ENCODE data around the gene GRPEL1. TPM values are rescaled to one million over a fixed set of nuclear protein-coding genes. Genes with fewer than 3 reads are reported as not detected.

The GRPEL1 gene
- total and polyA plus RNA-seq, 10 of the 15 experiments (the other 5 are each of a cell fraction or from before 2014, with no cell fraction given), result 30.8 to 119 (median 67.6) TPM

- TF ChIP-seq SUZ12 (IDR thresholded peaks at IDR 0.05; ENCODE audit: unreplicated experiment) (no peak), NKRF (conservative IDR thresholded peaks at IDR 0.05) (no peak), MEF2A (IDR thresholded peaks at IDR 0.05; ENCODE audit: insufficient read depth, low read depth, low read length) (no peak), RELA (IDR thresholded peaks at IDR 0.05; ENCODE audit: borderline replicate concordance, partially characterized antibody) (no peak), RAD21 (IDR thresholded peaks at IDR 0.05; ENCODE audit: insufficient read depth, low read depth, low read length) (no peak)
- TSS peak; percentile 2 for BruUV-seq (replicated peaks)
- Histone ChIP-seq H2AFZ (ENCODE audit: control insufficient read depth, low read depth, low read length) (no peak overlapping the region), H3K4me3 (no peak overlapping the region), H3K9ac (ENCODE audit: control insufficient read depth, insufficient read depth, low read length) (no peak overlapping the region), H3K27ac (ENCODE audit: control insufficient read depth, insufficient read depth) (no peak overlapping the region), H3K27me3 (replicated peaks in 1 of 2; ENCODE audit: control insufficient read depth in 2 of 2, insufficient read depth in 2 of 2, low read length in 1 of 2) (no peaks in the 10 kb centered on the region), H3K4me2 (ENCODE audit: control insufficient read depth, insufficient read depth) (no peak overlapping the region), H3K36me3 (ENCODE audit: control insufficient read depth in 2 of 2, insufficient read depth in 2 of 2, low read length in 1 of 2) (peaks cover 13 to 32% of the 10 kb centered on the region in 2 experiments), H4K20me1 (ENCODE audit: control insufficient read depth, insufficient read depth) (peaks cover 7% of the 10 kb centered on the region; the same call in 1 of the 2 replicates), H3K4me1 (ENCODE audit: control insufficient read depth, insufficient read depth, low read length) (peaks cover 13% of the 10 kb centered on the region), H3K79me2 (ENCODE audit: control insufficient read depth, insufficient read depth, low read length) (peaks cover 38% of the 10 kb centered on the region), H3K9me3 (replicated peaks; ENCODE audit: control insufficient read depth, insufficient read depth, low read length) (no peaks in the 10 kb centered on the region)
- DNase-seq (ENCODE audit: low read depth, low spot score) (no peak), ATAC-seq (no peak), FAIRE-seq (no peak)
- in situ Hi-C loops (cut with MboI), result no loop called here
- ChIA-PET RAD21 (ENCODE audit: unreplicated experiment) (no interaction called here), CTCF (interaction anchor here (11.2 kb wide), 1 partner anchor 19 kb away, joined by 210 read pairs; the partner anchor contains the start of gene TADA2B), SMC1A (ENCODE audit: uncharacterized antibody, unreplicated experiment) (interaction anchor here (0.8 kb wide), 1 partner anchor 344 kb away, joined by 3 read pairs; no protein-coding TSS in a partner anchor), POLR2A (interaction anchor here (1.4 kb wide), 1 partner anchor 18 kb away, joined by 6 read pairs; no protein-coding TSS in a partner anchor)
- intact Hi-C loops (cut with micrococcal nuclease; ENCODE audit: unreplicated experiment), result no loop called here
- WGBS (ENCODE audit: insufficient coverage, insufficient replicate concordance, low lambda C conversion rate, missing lambda C conversion rate), result 85% methylated on average over 4 of the region's 4 CpGs
These were observed 4.5 kb downstream of the GRPEL1 start for GRCh38 chr4:7063362-7063761.
